GM12878 (cell line): ENCODE measurements around the gene SLC25A13.

Source experiments
- CBFB ChIP-seq: IDR thresholded peaks from 2 replicates; pipeline ENCODE4 v1.6.1; 2016; ENCODE audit warnings: antibody characterized with exemption, low read depth
- CHD4 ChIP-seq: fragments of 200-600 bp; sonication (generic); IDR thresholded peaks from 2 replicates; pipeline ENCODE4 v1.6.1; 2016; ENCODE audit warnings: mild to moderate bottlenecking
- FOXM1 ChIP-seq: IDR thresholded peaks from 2 replicates; pipeline ENCODE4 v1.6.1; 2012; ENCODE audit warnings: low read depth, mild to moderate bottlenecking, inconsistent platforms, low read length, moderate library complexity

DNA sequence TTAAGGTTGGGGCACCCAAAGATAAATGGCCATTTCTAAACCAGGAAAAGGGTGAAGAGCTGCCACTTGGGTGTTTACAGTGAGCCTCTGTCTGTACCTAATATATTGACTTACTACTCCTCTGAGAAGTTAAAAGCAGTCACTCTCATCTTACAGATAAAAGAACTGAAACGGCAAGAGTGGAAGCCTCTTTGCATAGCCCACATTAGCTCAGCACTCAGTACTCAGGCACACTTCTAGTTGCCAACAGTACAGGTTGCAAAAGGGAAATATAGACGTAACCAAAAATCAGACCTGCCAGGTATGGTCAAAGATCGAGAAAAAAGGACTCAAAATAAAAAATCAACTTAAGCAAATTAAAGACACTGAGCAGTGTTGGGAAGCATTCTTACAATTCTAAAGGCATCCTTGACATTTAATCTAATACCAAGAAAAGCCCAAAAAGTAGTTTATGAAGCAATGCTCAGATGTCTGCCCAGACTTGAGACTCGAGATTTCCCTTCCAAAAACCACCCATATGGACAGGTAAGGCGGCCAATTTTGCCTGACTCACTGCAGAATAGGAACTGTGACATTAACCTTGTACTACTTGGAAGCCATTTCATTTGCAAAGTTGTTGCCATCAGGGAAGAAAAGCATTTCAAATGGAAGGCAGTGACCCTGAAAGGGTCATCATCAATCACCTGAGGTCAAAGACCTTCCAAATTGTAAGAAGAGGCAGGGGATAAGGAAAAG is 139.3 kb downstream of the SLC25A13 start:
- no peak for TF ChIP-seq CHD4
- no peak for TF ChIP-seq FOXM1
- no peak for TF ChIP-seq CBFB
